Spleen (tissue), 7 donors: ENCODE measurements around the gene ADRA1B.

Source experiments
- POLR2A ChIP-seq, 3 donors: fragments of 450-650 bp; IDR thresholded peaks; one replicate each; pipeline ENCODE4 v1.5.1; 2017; ENCODE audit warnings: antibody characterized with exemption in 3 of 3, mild to moderate bottlenecking in 1 of 3
- POLR2AphosphoS5 ChIP-seq, 3 donors: sonication (generic); formaldehyde crosslinking; IDR thresholded peaks; one replicate each; pipeline ENCODE4 v1.5.1; 2017; ENCODE audit warnings: antibody characterized with exemption in 3 of 3
- TF ChIP-seq, protein P1 (sequence below), 11 experiments: fragments of 200-600 bp in 7 of 11; fragments of 450-650 bp in 4 of 11; sonication (generic) in 4 of 11; IDR thresholded peaks in 8 of 11; conservative IDR thresholded peaks in 3 of 11; 1 replicate in 7 of 11; 2 replicates in 4 of 11; pipeline versions ENCODE4 v1.4.0 to v1.8.0; 2016 to 2021; ENCODE audit warnings: antibody characterized with exemption in 11 of 11, inconsistent platforms in 4 of 11, mild to moderate bottlenecking in 1 of 11
- donor health status: DM: no; HTN: no; CAD: no; lungs with moderate emphysema.
- donor health status: DM: no; HTN: no; CAD: no.
- donor health status: DM: no; HTN: no; CAD: no.

DNA sequence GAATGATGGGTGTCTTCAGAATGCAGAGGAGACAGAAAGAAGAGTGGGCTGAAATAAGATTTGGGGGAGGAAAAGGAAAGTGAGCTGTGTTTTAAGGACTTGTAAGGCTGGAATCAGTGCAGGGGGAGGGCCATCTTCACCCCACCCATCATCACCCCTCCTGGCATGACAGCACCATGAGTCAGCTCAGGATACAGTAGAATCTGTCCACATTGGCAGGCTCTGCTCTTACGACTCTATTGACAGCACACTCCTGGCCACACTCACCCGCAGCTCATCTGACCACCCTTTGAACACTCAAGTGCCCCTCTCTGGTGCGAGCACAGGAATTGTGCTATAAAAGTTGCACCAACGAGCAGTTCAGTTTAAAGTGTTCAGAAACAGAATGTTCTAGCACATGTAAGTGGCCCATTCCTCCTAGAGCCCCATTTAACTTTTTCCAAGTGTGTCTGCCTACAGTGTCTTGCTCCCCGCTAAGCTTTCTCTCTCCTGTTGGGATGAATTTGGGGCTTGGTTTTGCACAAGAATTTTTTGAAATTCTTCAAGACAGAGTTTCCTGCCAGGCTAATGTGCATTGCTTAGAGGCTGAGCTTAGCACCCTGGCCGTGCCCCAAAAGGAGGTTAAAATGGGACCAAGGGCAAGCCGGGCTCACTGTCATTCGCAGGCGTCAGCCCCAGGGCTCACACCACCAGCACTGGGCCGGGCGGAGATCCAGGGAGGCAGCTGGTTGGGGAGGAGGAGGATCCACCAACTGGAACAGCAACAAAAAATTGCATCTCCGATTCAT, 12.0 kb downstream of the ADRA1B start:
- TF ChIP-seq, protein P1, sequence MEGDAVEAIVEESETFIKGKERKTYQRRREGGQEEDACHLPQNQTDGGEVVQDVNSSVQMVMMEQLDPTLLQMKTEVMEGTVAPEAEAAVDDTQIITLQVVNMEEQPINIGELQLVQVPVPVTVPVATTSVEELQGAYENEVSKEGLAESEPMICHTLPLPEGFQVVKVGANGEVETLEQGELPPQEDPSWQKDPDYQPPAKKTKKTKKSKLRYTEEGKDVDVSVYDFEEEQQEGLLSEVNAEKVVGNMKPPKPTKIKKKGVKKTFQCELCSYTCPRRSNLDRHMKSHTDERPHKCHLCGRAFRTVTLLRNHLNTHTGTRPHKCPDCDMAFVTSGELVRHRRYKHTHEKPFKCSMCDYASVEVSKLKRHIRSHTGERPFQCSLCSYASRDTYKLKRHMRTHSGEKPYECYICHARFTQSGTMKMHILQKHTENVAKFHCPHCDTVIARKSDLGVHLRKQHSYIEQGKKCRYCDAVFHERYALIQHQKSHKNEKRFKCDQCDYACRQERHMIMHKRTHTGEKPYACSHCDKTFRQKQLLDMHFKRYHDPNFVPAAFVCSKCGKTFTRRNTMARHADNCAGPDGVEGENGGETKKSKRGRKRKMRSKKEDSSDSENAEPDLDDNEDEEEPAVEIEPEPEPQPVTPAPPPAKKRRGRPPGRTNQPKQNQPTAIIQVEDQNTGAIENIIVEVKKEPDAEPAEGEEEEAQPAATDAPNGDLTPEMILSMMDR (IDR thresholded peaks at IDR 0.05 in 8 of 11, conservative IDR thresholded peaks at IDR 0.05 in 3 of 11) = no peak
- TF ChIP-seq POLR2A (IDR thresholded peaks at IDR 0.05) = no peak
- peak in 2 of 3 donors; percentile 67 to 68 for TF ChIP-seq POLR2AphosphoS5 (IDR thresholded peaks at IDR 0.05)
